ENCODE results near the gene TMF1.

GRCh38 chr3:68999158-68999557 lies 53.0 kb downstream of the TMF1 start:
- TF ChIP-seq RARB (CRISPR knock-in tag; IDR thresholded peaks at IDR 0.05) = no peak
- TF ChIP-seq, protein P1, sequence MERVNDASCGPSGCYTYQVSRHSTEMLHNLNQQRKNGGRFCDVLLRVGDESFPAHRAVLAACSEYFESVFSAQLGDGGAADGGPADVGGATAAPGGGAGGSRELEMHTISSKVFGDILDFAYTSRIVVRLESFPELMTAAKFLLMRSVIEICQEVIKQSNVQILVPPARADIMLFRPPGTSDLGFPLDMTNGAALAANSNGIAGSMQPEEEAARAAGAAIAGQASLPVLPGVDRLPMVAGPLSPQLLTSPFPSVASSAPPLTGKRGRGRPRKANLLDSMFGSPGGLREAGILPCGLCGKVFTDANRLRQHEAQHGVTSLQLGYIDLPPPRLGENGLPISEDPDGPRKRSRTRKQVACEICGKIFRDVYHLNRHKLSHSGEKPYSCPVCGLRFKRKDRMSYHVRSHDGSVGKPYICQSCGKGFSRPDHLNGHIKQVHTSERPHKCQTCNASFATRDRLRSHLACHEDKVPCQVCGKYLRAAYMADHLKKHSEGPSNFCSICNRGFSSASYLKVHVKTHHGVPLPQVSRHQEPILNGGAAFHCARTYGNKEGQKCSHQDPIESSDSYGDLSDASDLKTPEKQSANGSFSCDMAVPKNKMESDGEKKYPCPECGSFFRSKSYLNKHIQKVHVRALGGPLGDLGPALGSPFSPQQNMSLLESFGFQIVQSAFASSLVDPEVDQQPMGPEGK (CRISPR knock-in tag; IDR thresholded peaks at IDR 0.05; ENCODE audit: borderline replicate concordance) = no peak
- no peak for TF ChIP-seq TCF4 (CRISPR knock-in tag; IDR thresholded peaks at IDR 0.05; ENCODE audit: borderline replicate concordance)
- TF ChIP-seq, protein P2, sequence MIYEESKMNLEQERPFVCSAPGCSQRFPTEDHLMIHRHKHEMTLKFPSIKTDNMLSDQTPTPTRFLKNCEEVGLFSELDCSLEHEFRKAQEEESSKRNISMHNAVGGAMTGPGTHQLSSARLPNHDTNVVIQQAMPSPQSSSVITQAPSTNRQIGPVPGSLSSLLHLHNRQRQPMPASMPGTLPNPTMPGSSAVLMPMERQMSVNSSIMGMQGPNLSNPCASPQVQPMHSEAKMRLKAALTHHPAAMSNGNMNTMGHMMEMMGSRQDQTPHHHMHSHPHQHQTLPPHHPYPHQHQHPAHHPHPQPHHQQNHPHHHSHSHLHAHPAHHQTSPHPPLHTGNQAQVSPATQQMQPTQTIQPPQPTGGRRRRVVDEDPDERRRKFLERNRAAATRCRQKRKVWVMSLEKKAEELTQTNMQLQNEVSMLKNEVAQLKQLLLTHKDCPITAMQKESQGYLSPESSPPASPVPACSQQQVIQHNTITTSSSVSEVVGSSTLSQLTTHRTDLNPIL (CRISPR knock-in tag; IDR thresholded peaks at IDR 0.05; ENCODE audit: low read depth) = no peak
- no peak for TF ChIP-seq ZFP30 (CRISPR knock-in tag; IDR thresholded peaks at IDR 0.05)
- no peak for TF ChIP-seq POU6F1 (CRISPR knock-in tag; IDR thresholded peaks at IDR 0.05; ENCODE audit: borderline replicate concordance, low read depth)
- TF ChIP-seq TOX (CRISPR knock-in tag; IDR thresholded peaks at IDR 0.05; ENCODE audit: borderline replicate concordance) = no peak
- no peak for TF ChIP-seq GLIS3 (CRISPR knock-in tag; IDR thresholded peaks at IDR 0.05)
- no peak for TF ChIP-seq ARNTL (CRISPR knock-in tag; IDR thresholded peaks at IDR 0.05; ENCODE audit: borderline replicate concordance, low read depth)
- TF ChIP-seq ZFP3 (CRISPR knock-in tag; IDR thresholded peaks at IDR 0.05) = no peak
- TF ChIP-seq SNAI2 (CRISPR knock-in tag; IDR thresholded peaks at IDR 0.05) = no peak
- no peak for TF ChIP-seq ESRRG (CRISPR knock-in tag; IDR thresholded peaks at IDR 0.05)
- no peak for TF ChIP-seq ZC3H10 (CRISPR knock-in tag; IDR thresholded peaks at IDR 0.05)
- TF ChIP-seq, protein P3, sequence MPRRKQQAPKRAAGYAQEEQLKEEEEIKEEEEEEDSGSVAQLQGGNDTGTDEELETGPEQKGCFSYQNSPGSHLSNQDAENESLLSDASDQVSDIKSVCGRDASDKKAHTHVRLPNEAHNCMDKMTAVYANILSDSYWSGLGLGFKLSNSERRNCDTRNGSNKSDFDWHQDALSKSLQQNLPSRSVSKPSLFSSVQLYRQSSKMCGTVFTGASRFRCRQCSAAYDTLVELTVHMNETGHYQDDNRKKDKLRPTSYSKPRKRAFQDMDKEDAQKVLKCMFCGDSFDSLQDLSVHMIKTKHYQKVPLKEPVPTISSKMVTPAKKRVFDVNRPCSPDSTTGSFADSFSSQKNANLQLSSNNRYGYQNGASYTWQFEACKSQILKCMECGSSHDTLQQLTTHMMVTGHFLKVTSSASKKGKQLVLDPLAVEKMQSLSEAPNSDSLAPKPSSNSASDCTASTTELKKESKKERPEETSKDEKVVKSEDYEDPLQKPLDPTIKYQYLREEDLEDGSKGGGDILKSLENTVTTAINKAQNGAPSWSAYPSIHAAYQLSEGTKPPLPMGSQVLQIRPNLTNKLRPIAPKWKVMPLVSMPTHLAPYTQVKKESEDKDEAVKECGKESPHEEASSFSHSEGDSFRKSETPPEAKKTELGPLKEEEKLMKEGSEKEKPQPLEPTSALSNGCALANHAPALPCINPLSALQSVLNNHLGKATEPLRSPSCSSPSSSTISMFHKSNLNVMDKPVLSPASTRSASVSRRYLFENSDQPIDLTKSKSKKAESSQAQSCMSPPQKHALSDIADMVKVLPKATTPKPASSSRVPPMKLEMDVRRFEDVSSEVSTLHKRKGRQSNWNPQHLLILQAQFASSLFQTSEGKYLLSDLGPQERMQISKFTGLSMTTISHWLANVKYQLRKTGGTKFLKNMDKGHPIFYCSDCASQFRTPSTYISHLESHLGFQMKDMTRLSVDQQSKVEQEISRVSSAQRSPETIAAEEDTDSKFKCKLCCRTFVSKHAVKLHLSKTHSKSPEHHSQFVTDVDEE (CRISPR knock-in tag; IDR thresholded peaks at IDR 0.05) = no peak

Measured in SK-N-SH treated with all-trans-retinoic acid at 6 μM for 48 hours (cell line).